Peyer's patch (tissue), 4 donors: ENCODE measurements around the gene ZNF213. TPM values are rescaled to one million over a fixed set of nuclear protein-coding genes. Genes with fewer than 3 reads are reported as not detected.

Experiments
- DNase-seq, 3 donors: peaks; one replicate each; pipeline ENCODE4 v3.0.0-alpha.2; 2017 to 2019
- H3K27ac ChIP-seq, 4 donors: fragments of 200-600 bp; sonication (generic); one replicate each; pipeline ENCODE4 v1.5.1; 2016 to 2019
- H3K27me3 ChIP-seq, 2 donors: fragments of 200-600 bp; sonication (generic); one replicate each; pipeline ENCODE4 v1.5.1; 2019
- H3K36me3 ChIP-seq, 3 donors: fragments of 200-600 bp; sonication (generic); one replicate each; pipeline ENCODE4 v1.5.1; 2016 to 2019
- H3K4me1 ChIP-seq, 4 donors: fragments of 200-600 bp; sonication (generic); one replicate each; pipeline ENCODE4 v1.5.1; 2016 to 2019
- H3K4me3 ChIP-seq, 4 donors: fragments of 200-600 bp; sonication (generic); 1 replicate in 3 of 4; 2 replicates in 1 of 4; pipeline ENCODE4 v1.5.1; 2016 to 2019; ENCODE audit warnings: mild to moderate bottlenecking in 1 of 4
- H3K9me3 ChIP-seq, 4 donors: fragments of 200-600 bp; sonication (generic); one replicate each; pipeline ENCODE4 v1.5.1; 2016 to 2019; ENCODE audit warnings: mild to moderate bottlenecking in 1 of 4
- POLR2A ChIP-seq, 2 donors: fragments of 450-650 bp; IDR thresholded peaks; one replicate each; pipeline ENCODE4 v1.5.1; 2017; ENCODE audit warnings: antibody characterized with exemption in 2 of 2, mild to moderate bottlenecking in 2 of 2, moderate library complexity in 2 of 2
- total RNA-seq, 4 donors: library from RNA; depleted of rRNA; stranded (reverse); fragments of >200 nt; gene quantifications; one replicate each; pipeline ENCODE4 v1.1.0, GENCODE V29; 2016
- TF ChIP-seq, protein P1 (sequence below), 6 experiments: fragments of 450-650 bp in 4 of 6; fragments of 200-600 bp in 2 of 6; sonication (generic) in 1 of 6; IDR thresholded peaks; one replicate each; pipeline ENCODE4 v1.5.1; 2017 to 2019; ENCODE audit warnings: antibody characterized with exemption in 6 of 6, mild to moderate bottlenecking in 3 of 6, moderate library complexity in 1 of 6

Gene ZNF213
- total RNA-seq, 4 donors from 2014 or later = 14.9 to 40.6 (median 18.4) TPM

DNA sequence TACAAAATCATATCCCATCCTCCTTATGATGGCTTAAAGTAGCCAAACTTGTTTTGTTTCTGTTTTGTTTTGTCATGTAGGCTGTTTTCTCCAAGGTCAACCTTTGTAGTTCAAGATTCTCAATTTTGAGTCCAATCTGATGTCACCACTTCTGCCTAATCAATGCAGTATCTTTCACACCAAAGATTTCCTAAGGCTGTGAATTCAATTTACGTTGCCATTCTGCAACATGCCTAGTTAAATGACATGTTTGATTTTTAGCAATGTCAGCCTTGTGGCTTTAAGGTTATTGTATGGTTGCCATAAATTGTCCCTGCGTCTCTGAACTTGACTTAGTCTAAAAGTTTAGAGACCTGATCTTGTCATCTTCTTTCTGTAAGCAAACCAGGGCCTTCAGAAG is 20.4 kb downstream of the ZNF213 start:
- TF ChIP-seq, protein P1, sequence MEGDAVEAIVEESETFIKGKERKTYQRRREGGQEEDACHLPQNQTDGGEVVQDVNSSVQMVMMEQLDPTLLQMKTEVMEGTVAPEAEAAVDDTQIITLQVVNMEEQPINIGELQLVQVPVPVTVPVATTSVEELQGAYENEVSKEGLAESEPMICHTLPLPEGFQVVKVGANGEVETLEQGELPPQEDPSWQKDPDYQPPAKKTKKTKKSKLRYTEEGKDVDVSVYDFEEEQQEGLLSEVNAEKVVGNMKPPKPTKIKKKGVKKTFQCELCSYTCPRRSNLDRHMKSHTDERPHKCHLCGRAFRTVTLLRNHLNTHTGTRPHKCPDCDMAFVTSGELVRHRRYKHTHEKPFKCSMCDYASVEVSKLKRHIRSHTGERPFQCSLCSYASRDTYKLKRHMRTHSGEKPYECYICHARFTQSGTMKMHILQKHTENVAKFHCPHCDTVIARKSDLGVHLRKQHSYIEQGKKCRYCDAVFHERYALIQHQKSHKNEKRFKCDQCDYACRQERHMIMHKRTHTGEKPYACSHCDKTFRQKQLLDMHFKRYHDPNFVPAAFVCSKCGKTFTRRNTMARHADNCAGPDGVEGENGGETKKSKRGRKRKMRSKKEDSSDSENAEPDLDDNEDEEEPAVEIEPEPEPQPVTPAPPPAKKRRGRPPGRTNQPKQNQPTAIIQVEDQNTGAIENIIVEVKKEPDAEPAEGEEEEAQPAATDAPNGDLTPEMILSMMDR (IDR thresholded peaks at IDR 0.05) = no peak
- H3K4me1 ChIP-seq = peaks cover 0 to 26% (median 9%) of the 10 kb centered on the region in 4 donors
- H3K9me3 ChIP-seq = no peaks in the 10 kb centered on the region
- no peak for DNase-seq
- H3K27me3 ChIP-seq = no peaks in the 10 kb centered on the region
- H3K36me3 ChIP-seq = no peaks in the 10 kb centered on the region
- no peak overlapping the region for H3K27ac ChIP-seq
- no peak overlapping the region for H3K4me3 ChIP-seq

DNA sequence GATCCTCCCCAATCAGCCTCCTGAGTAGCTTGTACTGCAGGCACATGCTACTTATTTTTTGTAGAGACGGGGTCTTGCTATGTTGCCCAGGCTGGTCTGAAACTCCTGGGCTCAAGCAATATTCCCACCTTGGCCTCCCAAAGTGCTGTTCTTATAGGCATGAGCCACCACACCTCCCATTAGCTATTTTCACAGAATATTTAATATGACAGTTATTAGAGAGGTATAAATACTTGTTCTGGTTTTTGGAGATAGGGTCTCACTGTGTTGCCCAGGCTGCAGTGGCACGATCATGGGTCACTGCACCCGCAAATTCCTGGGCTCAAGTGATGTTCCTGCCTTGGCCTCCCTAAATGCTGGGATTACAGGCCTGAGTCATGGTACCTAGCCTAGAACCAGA is 21.1 kb downstream of the ZNF213 start:
- DNase-seq = no peak
- TF ChIP-seq, protein P1 (IDR thresholded peaks at IDR 0.05) = no peak
- TF ChIP-seq POLR2A (IDR thresholded peaks at IDR 0.05) = no peak

DNA sequence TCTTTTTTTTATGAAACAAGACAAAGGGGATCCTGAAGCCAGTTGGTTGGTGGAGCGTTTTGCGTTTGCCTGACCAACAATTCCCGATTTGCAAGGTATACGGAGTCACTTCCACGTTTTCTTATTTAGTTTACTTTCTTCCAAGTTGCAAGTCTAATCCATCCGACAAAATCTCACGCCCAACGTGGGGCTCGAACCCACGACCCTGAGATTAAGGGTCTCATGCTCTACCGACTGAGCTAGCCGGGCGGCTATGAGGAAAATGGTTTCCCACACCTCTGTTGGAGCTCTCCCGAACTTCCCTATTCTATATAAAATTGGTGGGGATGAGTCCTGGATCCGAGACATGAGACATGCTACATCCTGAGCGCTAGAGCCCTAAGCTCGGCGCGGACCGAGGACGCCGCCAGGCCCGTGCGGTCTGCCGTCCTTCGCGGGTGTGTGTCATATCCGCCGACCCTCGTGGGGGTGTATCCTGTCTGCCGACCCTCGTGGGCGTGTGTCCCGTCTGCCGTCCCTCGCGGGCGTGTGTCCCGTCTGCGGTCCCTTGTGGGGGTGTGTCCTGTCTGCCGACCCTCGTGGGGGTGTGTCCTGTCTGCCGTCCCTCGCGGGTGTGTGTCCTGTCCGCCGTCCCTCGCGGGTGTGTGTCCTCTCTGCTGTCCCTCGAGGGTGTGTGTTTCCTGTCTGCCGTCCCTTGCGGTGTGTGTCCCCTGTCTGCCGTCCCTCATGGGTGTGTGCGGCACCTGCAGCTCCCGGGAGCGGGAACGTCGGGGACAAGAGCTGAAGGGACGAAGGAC is 22.6 kb downstream of the ZNF213 start:
- peak overlapping the region; percentile 79 to 88 (median 82) for H3K4me3 ChIP-seq
- peaks cover 0 to 14% (median 9%) of the 10 kb centered on the region in 4 donors for H3K4me1 ChIP-seq
- no peaks in the 10 kb centered on the region for H3K36me3 ChIP-seq
- no peaks in the 10 kb centered on the region for H3K27me3 ChIP-seq
- no peaks in the 10 kb centered on the region for H3K9me3 ChIP-seq
- H3K27ac ChIP-seq = peak overlapping the region; percentile 81 to 95 (median 83)
- TF ChIP-seq, protein P1 (IDR thresholded peaks at IDR 0.05) = no peak
- TF ChIP-seq POLR2A (IDR thresholded peaks at IDR 0.05) = peak in 1 of 2 donors; percentile 7
- DNase-seq = peak in 2 of 3 donors; percentile 74 to 75

More for the DNA sequence above, 21.1 kb downstream of the ZNF213 start:
- no peaks in the 10 kb centered on the region for H3K9me3 ChIP-seq
- H3K27ac ChIP-seq = no peak overlapping the region
- no peak overlapping the region for H3K4me3 ChIP-seq
- no peaks in the 10 kb centered on the region for H3K36me3 ChIP-seq
- no peaks in the 10 kb centered on the region for H3K27me3 ChIP-seq
- H3K4me1 ChIP-seq = peaks cover 0 to 24% (median 9%) of the 10 kb centered on the region in 4 donors

DNA sequence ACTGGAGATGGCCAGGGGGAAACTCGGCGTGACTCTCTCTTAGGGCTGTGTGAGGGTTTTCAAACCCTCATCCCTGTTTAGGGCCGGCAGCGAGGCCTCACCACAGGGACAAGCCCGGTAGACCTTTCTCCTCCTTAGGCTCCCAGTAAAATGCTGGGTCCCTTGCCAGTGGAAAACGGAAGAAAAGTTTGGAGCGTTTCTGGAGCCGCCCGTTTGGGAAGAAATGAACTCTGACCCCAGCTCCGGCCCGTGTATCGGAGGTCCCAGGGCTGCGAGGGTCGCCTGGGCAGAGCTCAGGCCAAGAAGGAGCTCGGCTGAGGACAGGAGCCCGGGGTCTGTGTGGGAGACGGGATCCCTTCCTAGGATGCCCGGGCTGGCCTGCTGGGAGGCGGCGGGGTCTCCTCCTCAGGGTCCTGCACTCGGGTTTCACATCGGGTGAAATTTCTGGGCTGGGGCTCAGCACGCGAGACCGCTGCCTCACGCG is 23.2 kb downstream of the ZNF213 start:
- no peaks in the 10 kb centered on the region for H3K27me3 ChIP-seq
- peak overlapping the region; percentile 81 to 95 (median 83) for H3K27ac ChIP-seq
- H3K4me1 ChIP-seq = peaks cover 0 to 14% (median 9%) of the 10 kb centered on the region in 4 donors
- H3K9me3 ChIP-seq = no peaks in the 10 kb centered on the region
- peak overlapping the region; percentile 79 to 88 (median 82) for H3K4me3 ChIP-seq
- H3K36me3 ChIP-seq = no peaks in the 10 kb centered on the region
- peak in 1 of 3 donors; percentile 32 for DNase-seq
- no peak for TF ChIP-seq POLR2A (IDR thresholded peaks at IDR 0.05)
- TF ChIP-seq, protein P1 (IDR thresholded peaks at IDR 0.05) = no peak

DNA sequence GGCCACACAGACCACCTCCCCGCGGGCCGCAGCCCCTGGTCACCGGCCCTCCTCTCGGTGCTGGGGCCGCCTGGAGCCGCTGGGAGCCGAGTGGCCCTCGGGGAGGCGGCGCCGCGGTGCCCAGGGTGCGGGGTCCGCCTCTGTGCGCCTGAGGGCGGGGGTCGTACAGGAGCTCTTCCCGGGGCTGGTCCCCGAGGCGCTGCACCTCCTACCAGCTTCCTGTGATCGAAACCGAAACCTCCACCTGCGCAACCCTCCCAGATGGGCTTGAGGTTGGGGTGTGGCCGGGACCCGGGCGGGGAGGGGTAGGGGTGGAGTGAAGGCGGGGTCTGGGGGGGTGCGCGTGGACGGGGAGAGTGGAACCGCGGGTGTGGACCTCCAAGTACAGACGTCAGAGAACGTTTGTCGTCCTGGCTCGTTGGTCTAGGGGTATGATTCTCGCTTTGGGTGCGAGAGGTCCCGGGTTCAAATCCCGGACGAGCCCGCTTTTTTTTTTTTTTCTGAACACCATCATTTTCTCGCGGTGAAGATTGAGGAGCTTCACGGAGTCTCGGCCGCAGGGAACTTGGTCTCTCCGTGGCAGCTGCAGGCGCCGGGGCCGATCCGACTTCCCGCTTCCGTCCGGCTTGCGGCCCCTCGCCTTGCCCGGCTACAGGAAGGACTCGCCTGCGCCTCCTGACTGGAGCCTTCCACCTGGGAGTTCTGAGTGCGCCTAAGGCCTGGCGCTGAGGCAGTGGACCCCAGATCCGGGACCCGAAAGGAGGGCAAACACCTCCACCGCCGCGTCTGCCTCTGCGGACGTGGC is 23.9 kb downstream of the ZNF213 start:
- no peaks in the 10 kb centered on the region for H3K27me3 ChIP-seq

More for the DNA sequence above, 23.9 kb downstream of the ZNF213 start:
- peak; percentile 92 to 96 (median 93) for DNase-seq
- no peaks in the 10 kb centered on the region for H3K9me3 ChIP-seq
- H3K4me3 ChIP-seq = peak overlapping the region; percentile 79 to 88 (median 82)
- TF ChIP-seq POLR2A (IDR thresholded peaks at IDR 0.05) = peak; percentile 65 to 73
- TF ChIP-seq, protein P1 (IDR thresholded peaks at IDR 0.05) = peak in 1 of 6 experiments; percentile 11
- H3K4me1 ChIP-seq = peaks cover 0 to 14% (median 9%) of the 10 kb centered on the region in 4 donors
- H3K36me3 ChIP-seq = no peaks in the 10 kb centered on the region
- H3K27ac ChIP-seq = peak overlapping the region; percentile 81 to 95 (median 83)
